GM19467 (cell line): Measurements from ENCODE around the gene LRRK1.

ENCODE experiments used
- ATAC-seq: cut with Tn5 transposase; IDR thresholded peaks from one replicate; pipeline ENCODE4 v1.9.1; 2021; ENCODE audit warnings: mild to moderate bottlenecking, moderate library complexity; ENCODE audit not compliant: unreplicated experiment

LRRK1 gene

DNA sequence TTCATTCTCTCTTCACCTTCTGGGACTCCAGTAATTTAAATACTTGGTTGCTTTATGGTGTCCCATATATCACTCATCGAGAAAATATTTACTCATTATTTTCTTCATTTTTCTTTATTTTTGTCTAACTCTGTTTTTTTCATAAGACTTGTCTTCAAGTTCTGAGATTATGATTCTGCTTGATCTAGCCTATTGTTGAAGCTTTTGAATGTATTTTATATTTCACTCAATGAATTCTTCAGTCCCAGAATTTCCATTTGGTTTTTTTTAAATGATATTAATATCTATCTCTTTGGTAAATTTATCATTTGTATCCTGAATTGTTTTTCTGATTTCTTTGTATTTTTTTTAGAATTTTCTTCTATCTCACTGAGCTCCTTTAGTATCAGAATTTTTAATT lies 117.0 kb downstream of the LRRK1 start:
- no peak for ATAC-seq

DNA sequence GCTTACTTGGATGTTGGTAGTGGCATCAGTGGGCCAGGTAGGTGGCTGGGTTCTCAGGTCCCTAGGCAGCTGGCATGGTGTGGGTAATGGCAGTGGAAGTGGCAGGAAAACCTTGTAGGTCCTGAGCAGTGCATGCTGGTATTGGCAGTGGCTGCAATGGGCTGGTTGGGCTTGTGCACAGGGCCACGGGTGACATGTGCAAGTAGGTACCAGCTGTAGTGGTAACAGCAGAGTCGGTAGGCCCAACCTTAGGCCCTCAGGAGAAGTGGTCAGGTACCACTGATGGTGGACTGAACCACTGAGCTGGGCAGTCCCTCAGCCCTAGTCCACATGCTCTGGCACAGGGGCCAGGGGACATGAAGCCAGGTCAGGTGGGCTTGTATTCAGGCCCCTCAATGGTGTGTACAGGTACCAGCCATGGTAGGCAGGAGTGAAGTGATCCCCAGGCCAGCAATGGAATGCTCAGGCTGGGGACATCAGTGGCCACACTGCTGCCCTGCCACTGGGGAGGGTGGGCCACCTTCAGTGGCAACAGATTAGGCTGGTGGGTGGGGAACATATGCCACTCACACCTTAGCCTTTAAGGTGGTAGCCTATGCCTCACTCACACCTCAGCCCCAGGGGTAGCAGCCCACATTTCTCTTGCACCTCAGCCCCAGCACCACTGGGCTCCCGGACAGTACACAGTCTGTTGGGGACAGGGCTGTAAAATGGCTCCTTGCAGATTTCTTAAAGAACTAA lies 118.1 kb downstream of the LRRK1 start:
- no peak for ATAC-seq

DNA sequence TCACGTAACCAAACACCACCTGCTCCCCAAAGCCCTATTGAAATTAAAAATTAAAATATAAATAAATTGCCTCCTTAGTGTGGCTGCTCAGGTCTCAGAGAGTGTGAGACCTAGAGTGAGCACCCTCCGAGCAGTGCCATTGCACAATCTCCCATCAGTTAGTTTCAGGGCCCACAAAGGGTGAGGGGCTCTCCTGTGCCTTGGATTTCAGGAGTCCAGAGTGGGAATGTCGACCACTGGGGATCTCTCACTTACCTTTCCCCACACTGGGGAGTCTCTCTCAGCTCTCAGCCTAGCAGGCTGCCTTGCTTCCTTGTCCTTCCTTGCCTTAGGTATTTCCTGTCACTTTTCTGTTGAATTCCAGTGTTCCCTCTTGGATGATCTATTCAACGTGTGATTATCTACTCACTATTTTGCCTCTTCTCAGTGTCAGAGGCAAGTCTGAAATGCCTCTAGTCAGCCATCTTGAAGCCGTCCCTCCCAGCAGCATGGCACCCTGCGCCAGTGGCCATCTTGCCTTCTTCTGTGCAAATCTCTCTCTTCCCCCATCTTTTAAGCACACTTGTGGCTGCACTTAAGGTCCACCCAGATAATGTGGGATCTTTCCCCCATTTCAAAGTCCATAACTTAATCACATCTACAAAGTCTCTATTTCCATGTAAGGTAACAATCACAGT lies 119.3 kb downstream of the LRRK1 start:
- ATAC-seq, result no peak

DNA sequence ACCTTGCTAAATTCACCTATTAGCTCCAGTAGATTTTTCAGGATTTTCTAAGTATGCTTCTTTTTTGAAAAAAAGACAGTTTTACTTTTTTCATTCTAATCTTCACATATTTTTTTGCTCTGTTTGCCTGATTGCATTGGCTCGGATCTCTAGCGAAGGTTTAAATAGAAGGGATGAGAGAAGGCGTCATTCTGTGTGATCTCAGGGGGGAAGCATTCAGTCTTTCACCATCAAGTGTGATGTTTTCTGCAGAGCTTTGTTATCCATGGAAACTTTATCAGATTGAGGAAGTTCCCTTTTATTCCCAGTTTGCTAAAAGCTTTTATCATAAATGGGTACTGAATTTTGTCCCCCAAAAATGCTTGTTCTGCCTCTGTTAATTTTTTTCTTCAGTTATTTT lies 120.3 kb downstream of the LRRK1 start:
- ATAC-seq, result no peak

DNA sequence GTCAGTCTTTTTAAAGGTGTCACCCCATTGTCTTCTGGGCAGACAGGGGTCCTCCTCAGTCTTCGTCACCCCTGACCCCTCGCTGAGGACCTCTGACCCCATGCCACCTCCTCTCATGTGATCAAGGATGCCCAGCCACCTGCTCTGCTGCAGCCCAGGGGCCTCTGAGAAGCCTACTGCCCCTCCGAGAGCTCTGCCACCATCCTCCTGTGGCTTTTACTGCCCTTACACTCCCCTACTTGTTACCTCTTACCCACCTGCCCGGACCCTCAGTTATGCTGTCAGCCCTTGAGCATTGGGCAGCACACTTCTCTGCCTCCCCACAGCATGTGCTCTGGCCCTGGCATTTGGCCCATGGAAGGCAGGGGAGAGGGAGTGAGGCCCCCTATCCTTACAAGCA lies 123.2 kb downstream of the LRRK1 start:
- no peak for ATAC-seq

DNA sequence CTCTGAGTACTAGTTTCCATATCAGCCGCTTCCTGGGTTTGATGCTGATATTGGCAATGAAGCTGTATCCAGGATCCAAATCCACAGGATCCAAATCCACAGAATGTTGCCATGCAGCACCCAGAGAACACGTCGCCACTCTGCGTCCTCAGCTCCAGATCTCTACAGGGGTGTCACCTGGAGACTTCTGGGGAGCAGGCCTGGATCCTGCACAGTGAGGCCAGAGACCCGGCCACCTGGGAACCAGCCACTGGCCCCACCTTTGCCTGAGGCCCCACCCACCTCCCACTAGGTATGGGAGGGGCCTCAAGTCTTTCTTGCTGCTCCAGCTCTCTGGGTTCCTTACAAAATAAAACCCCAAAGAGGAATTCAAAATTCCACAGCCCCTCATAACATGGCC lies 123.9 kb downstream of the LRRK1 start:
- ATAC-seq, result no peak

DNA sequence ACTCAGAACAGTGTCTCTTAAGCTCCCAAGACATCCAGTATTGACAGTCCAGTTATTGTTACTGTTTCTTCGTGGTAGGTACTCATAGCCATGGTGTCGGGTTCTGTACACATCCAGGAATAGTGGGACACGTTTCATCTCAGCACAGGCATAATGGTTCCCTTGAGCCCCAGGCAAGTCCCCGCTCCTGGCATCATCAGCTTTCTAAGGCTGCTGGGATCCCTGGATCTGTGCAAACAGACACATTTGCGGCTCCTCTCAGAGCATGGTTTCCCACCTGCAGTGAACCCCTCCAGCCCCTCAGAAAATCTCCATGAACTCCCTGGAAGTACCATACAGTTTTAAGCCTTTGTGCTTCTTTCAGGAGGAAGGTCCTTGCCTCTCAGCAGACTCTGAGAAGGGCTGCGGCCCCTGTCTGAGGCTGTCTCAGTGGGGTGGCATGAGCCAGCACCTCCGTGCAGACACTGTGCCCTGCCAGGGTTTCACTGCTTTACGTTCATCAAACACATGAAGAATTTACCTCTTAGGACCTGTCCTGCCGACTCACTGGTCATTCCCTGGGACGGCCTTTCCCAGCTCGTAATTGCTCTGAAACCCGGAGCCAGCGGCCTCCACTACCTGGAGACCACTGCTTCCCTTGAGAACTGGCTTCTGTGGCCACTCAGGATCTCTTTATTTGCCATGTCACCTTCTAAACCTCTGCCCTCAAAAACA lies 124.9 kb downstream of the LRRK1 start:
- ATAC-seq, result no peak

DNA sequence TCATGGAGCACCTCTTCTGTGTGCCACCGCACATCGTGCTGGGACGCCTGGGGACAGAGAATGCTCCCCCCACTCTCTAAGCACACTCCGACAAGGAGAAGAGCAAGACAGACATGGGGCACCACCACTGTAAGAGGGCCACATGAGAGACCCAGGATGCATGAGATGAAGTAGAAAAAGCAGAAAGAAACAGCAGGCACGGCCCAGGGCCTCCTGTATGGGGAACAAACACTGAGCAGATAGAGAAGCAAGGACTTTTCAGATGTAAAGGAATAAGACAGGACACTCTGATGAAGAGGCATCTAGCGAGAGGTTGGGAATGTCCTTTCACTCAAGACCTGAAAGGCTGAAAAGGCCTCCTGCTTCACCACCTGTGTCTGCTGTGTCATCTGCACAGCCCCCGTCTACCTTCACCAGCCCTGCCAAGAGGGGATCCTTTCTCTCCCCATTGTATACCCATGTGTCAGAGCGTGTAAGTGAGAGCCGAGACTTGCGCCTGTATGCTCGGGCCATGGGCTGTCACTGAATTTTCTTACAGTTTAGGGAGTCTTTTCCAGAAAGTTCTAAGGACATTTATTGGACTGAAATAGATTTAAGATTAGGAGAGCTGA lies 125.6 kb downstream of the LRRK1 start:
- no peak for ATAC-seq

DNA sequence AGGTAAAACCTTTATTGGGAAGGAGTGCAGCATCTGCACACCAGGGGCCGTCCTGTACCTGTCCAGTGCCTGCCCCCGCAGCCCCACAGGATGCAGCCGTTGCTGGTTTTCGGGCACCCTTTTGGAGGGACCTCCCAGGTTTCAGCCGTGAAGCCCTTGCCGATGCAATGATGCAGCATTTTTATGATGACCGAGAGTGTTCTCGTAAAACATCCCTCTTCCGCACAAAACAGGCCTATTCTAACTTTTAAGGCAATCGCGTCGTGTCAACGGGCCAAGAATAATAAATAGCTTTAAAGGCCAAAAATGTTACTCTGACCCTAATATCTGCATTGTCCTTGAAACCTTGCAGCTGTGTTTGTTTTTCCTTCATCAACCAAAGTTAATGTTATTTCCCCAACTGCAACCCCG lies 126.1 kb downstream of the LRRK1 start:
- no peak for ATAC-seq

DNA sequence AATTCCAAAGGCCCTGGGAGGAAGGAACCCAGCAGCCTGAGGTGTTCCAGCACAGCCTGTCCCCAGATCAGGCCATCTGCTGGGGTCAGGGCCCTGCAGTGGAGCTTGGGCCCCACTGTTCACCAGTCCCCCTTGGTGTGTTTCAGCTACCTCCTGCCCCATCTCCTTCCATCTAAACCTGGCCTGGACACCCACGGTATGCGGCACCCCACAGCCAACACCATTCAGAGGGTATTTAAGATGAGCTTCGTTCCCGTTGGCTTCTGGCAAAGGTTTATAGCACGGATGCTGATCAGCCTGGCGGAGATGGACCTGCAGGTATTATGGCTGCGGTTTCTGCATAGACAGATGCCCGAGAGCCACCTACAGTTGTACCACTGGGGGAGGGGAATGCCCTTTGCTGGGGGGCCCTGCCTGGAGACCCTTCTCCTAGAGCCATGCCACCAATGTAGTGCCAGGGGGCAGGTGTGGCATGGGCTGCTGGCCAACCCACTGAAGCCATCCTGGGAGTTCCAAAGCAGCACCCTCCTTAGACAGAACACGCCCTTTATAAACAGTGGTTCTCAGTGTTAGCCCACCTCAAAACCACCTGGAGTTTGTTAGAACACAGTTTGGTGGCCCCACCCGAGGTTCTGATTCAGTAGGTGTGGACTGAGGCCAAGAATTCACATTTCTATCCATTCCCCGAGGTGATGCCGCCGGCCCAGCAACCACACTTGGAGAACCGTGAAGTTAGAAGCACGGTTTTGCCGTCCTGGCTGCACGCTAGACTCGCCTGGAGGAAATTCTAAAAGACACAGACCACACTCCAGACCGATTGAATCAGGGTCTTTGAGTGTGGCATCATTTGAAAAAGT lies 126.9 kb downstream of the LRRK1 start:
- ATAC-seq, result no peak

DNA sequence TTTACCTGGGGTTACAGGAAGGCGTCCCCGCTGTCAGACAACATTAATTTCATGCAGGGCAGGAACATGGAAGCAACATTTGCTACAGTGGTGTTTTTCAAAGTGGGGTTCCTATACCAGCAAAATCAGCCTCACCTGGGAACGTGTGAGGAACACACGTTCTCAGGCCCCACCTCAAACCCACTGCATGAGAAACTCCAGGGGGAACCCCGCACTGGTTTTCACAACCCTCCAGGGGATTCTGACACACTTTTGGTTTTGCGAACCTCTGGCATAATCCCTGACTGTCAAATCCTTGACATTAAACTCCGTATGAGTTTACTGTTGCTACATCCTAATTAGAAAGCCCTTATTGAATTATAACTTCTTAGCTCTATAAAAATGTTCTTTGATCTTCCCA lies 127.7 kb downstream of the LRRK1 start:
- ATAC-seq, result no peak

DNA sequence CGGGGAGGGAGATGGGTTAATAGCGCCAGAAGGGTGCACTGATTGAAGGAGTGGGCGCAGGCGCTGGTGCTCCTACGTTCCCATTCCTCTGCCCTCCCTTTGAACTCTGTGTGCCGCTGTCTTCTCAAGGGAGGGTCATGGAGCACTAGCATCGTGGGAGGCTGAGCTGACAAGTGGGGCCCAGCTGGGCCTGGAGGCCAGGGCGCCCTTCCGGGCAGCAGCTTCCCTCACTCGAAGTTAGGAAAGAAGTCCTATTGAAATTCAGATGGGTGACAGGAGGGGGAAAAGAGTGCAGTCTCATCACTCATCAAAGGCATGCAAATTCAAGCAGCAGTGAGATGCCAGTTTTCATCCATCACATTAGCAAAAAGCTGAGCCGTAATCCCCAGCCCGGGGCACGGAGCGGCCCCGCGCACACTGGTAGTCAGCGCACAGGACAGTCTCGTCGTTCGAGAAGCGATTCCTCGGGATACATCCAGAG lies 128.2 kb downstream of the LRRK1 start:
- no peak for ATAC-seq

DNA sequence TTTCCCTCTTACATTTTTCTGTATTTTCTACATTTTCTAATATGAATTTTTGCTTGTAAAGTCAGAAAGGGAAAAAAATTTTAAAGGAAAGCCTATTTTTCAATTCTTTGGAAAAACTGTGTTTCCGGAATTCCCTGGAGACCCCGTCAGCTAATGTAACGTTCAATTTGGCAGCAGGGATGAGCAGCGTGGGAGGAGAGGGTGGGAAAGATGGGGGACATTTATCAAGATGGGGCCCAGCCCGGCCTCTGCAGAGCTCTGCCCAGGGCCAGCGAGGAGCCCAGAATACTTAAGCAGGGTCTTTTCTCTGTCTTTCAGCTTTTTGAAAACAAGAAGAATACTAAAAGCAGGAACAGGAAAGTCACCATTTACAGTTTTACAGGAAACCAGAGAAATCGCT lies 129.0 kb downstream of the LRRK1 start:
- ATAC-seq, result no peak

DNA sequence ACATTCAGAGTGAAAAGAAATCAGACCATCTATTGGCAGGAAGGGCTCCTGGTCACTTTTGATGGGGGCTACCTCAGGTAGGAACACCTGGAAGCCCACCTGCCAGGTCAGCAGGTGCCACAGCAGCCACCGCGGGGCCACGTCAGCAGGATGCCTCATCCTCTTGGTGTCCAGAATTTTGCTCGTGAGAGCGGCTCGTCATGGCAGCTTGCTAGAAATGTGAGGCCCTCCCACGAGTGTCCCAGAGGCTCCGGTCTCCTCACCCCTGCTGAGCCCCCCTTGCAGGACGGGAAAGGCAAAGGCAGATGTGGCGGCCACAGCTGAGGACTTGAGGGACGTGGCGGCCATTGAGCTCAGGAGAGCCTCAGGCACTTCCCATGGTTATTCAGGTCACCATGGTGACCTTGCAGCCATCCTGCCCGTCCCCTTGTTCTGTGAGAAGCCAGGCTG lies 129.4 kb downstream of the LRRK1 start:
- no peak for ATAC-seq

DNA sequence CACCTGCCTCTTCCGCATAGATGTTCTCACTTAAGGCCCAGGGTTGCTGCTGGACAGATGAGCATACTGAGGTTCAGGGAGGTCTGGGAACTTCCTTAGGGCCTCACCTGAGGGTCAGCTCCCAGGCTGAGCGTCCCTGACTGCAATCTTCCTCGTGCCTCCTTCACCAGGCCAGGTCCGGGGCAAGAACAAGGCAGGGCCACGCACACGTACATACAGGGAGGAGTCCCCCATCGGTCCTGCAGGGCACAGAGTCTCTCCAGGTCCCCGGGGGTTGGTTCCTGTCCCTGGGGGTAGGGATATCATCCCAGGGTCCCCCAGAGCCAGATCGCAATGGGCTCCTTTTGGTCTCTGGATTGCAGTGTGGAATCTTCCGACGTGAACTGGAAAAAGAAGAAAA lies 130.1 kb downstream of the LRRK1 start:
- ATAC-seq, result no peak

DNA sequence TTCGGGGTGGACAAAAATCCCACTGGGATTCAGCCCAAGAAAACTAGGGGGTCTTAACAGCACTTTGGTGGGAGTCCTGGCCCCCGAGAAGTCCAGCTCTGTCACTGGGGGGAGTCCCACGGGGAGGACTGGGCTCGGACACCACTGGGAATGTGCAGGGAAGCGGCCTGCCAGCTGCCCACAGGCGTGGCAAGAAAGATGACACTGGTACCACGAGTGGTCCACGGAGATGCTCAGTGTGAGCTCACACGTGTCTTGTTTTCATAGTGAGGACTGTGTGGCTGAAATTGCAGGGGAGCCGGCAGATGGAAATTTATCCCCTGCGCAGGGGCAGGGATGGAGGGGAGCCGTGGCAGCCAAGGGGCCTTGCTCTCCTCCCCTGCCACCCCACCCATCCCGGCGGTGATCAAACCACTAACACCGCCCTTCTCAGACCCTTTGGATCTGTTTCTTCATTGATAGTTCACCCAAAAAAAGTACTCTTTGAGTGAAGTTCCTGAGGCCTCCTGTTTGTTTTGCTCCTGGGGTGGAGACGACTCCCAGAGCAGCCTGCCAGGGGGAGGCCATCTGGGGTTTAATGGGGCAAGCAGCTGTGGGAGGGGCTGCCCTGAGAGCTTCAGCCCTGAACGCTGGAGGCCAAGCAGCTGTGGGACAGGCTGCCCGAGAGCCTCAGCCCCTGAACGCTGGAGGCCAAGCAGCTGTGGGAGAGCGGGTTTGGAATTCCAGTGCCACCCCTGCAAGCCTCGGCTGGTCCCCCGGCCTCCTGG lies 130.9 kb downstream of the LRRK1 start:
- ATAC-seq, result no peak

DNA sequence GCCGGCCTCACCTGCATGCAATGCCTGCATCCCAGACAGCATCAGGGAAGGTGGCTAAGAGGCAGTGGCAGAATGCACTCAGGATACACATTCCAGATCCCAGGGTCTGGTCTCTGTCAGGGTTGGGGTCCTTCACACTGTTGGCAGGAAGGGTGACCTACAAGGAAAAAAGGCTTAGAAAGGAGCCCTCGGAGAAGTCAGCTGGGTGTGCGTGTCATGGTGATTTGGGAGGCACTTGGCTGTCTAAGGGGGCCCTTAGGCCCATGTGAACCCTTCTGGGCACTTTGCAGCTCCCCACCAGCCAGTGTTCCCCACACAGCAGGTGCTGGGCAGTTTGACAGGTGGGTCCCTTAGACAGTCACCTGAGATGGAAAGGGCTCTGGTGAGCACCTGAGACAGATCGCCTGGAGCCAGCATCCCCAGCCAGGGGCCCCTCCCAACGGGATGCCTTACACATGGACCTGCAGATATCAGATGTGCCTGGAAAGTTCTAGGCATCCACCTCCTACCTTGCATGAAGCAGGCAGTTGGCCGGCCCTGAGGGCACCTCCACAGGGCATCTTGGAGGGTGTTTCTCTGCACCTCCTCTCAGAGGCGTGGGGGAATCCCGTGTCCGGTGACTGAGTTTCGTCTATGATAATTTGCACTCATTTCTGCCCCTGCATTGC lies 131.6 kb downstream of the LRRK1 start:
- no peak for ATAC-seq

DNA sequence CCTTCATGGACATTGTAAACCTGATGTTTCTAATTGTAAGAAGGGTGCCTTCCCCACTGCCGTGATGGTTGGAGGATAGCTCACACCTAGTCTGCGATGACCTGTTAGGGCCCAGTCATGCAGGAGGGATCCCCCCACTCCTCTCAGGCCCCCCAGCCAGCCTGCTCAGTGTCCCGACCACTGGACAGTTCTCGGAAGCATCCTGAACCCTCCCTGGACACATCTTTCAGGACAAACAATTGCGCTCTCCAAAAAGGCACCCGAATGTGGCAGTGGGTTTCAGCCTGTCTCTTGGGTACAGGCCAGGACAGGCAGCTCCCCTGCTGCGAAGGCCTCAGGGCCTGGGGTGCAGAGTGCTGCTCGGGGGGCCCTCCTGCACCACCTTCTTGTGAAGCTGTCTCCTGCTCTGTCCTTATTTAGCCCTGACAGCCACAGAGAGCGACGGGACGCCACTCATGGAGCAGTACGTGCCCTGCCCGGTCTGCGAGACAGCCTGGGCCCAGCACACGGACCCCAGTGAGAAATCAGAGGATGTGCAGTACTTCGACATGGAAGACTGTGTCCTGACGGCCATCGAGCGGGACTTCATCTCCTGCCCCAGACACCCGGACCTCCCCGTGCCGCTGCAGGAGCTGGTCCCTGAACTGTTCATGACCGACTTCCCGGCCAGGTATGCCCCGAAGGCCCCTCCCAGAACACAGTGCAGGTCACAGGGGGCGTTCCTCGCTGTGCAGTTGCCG lies 132.3 kb downstream of the LRRK1 start:
- ATAC-seq, result no peak
